Measurements from ENCODE around the gene MCOLN1. TPM values are rescaled to one million over a fixed set of nuclear protein-coding genes. Genes with fewer than 3 reads are reported as not detected.

Gene MCOLN1
- total and polyA plus RNA-seq, 2 of the 8 experiments (the other 6 are each of a cell fraction or from before 2014, with no cell fraction given): 19.1 to 40.0 TPM

GRCh38 chr19:7520131-7521051 is 2.0 kb upstream of the MCOLN1 start:
- Histone ChIP-seq H3K36me3 (ENCODE audit: control insufficient read depth in 2 of 4, insufficient read depth in 4 of 4, low read length in 3 of 4) (peaks cover 0 to 7% (median 3%) of the 10 kb centered on the region in 4 experiments; a peak in 1 of 8 replicates), H2BK5ac (ENCODE audit: low read depth, low read length) (no peak overlapping the region; the same call in 1 of the 2 replicates), H3K9me3 (ENCODE audit: insufficient read depth in 2 of 2, low read depth in 1 of 2, low read length in 1 of 2) (no peaks in the 10 kb centered on the region), H3K27me3 (replicated peaks in 1 of 4; ENCODE audit: control insufficient read depth in 3 of 4, extremely low read depth in 1 of 4, insufficient read depth in 3 of 4, low read length in 3 of 4) (no peaks in the 10 kb centered on the region), H3K4me2 (ENCODE audit: insufficient read depth in 1 of 2, low read depth in 2 of 2, low read length in 2 of 2) (no peak overlapping the region), H3K79me1 (ENCODE audit: low read depth, low read length) (peaks cover 5% of the 10 kb centered on the region; the same call in 1 of the 2 replicates), H3K4me3 (ENCODE audit: extremely low read depth in 1 of 4, insufficient read depth in 2 of 4, low read depth in 3 of 4, low read length in 4 of 4) (no peak overlapping the region), H3K27ac (ENCODE audit: low read depth, low read length) (no peak overlapping the region), H2BK120ac (replicated peaks; ENCODE audit: low read depth, low read length) (no peak overlapping the region), H3K9ac (replicated peaks in 1 of 4; ENCODE audit: extremely low read depth in 1 of 4, low read depth in 3 of 4, low read length in 3 of 4) (no peak overlapping the region), H3K4ac (replicated peaks; ENCODE audit: insufficient read length, low read depth, low read length) (no peak overlapping the region), H4K8ac (ENCODE audit: extremely low read depth, insufficient read depth, low read length) (no peak overlapping the region), H2BK20ac (ENCODE audit: low read length) (no peak overlapping the region), H2AFZ (ENCODE audit: low read length) (no peak overlapping the region), H4K5ac (ENCODE audit: insufficient read length, low read depth, low read length) (no peak overlapping the region), H3K23me2 (ENCODE audit: low read depth, low read length) (peaks cover 13% of the 10 kb centered on the region), H3K23ac (ENCODE audit: insufficient read length) (no peak overlapping the region), H3K18ac (ENCODE audit: extremely low read depth, low read length) (no peak overlapping the region), H4K91ac (replicated peaks; ENCODE audit: insufficient read length, low read length) (no peak overlapping the region), H2BK15ac (ENCODE audit: low read length) (no peak overlapping the region), H3K56ac (replicated peaks; ENCODE audit: insufficient read length, low read depth, low read length) (no peak overlapping the region), H2AK5ac (ENCODE audit: low read depth, low read length) (no peak overlapping the region), H3K79me2 (ENCODE audit: control insufficient read depth in 1 of 2, insufficient read depth in 2 of 2, low read length in 2 of 2) (peaks cover 0 to 11% of the 10 kb centered on the region in 2 experiments; a peak in 1 of 4 replicates), H3K4me1 (replicated peaks in 1 of 4; ENCODE audit: control insufficient read depth in 3 of 4, insufficient read depth in 4 of 4, low read length in 3 of 4) (peaks cover 0 to 15% (median 5%) of the 10 kb centered on the region in 4 experiments; a peak in 5 of 7 replicates), H4K20me1 (replicated peaks in 1 of 2; ENCODE audit: control insufficient read depth in 1 of 2, insufficient read depth in 2 of 2, low read length in 2 of 2) (peaks cover 1 to 2% of the 10 kb centered on the region in 2 experiments), H3K14ac (ENCODE audit: insufficient read length) (no peak overlapping the region), H2BK12ac (ENCODE audit: low read depth, low read length) (no peak overlapping the region)
- FAIRE-seq (no peak), DNase-seq (ENCODE audit: low read depth in 1 of 2, low spot score in 2 of 2) (no peak)
- POLR2A ChIA-PET (ENCODE audit: partially characterized antibody): interaction anchor here (1.1 to 7.0 kb wide), 6 partner anchors 8 to 109 kb away, joined by 3 to 80 read pairs (median 4); partner anchors contain the start of genes PET100, PNPLA6 and XAB2
- TF ChIP-seq HDAC6 (IDR thresholded peaks at IDR 0.05; ENCODE audit: low read depth, low read length) (no peak), JUN (IDR thresholded peaks at IDR 0.05; ENCODE audit: low read depth, low read length) (no peak), JUND (IDR thresholded peaks at IDR 0.05; ENCODE audit: low read length) (no peak), SP2 (IDR thresholded peaks at IDR 0.05; ENCODE audit: low read length) (no peak)
- 94% methylated on average over 41 of the region's 51 CpGs; no CpG with 5 or more reads in 1 of the 2 experiments for WGBS, 2 experiments (ENCODE audit: extremely low coverage in 1 of 2, insufficient coverage in 1 of 2, insufficient read length in 1 of 2, insufficient replicate concordance in 2 of 2, low coverage in 1 of 2, low lambda C conversion rate in 2 of 2, missing lambda C conversion rate in 1 of 2)
- CTCF ChIA-PET (ENCODE audit: partially characterized antibody): interaction anchor here (0.7 to 2.3 kb wide), 4 partner anchors 12 to 60 kb away, joined by 3 to 7 read pairs (median 4); partner anchors contain the start of gene PNPLA6
